ENCODE data around the gene POLN. TPM values are rescaled to one million over a fixed set of nuclear protein-coding genes. Genes with fewer than 3 reads are reported as not detected.

POLN gene
- total RNA-seq, 1 experiment from 2014 or later = 3.5 TPM

GRCh38 chr4:2077537-2078460 lies 164.1 kb downstream of the POLN start:
- ATAC-seq = no peak
- TF ChIP-seq ZNF532 (CRISPR knock-in tag; IDR thresholded peaks at IDR 0.05; ENCODE audit: borderline replicate concordance) = no peak
- TF ChIP-seq IRF1 (CRISPR knock-in tag; IDR thresholded peaks at IDR 0.05) = no peak
- no peak for TF ChIP-seq ZNF219 (CRISPR knock-in tag; IDR thresholded peaks at IDR 0.05; ENCODE audit: borderline replicate concordance)
- no peak for TF ChIP-seq FOXK1 (CRISPR knock-in tag; IDR thresholded peaks at IDR 0.05)
- TF ChIP-seq ZNF425 (CRISPR knock-in tag; conservative IDR thresholded peaks at IDR 0.05) = no peak
- no peak for TF ChIP-seq ERG (CRISPR knock-in tag; IDR thresholded peaks at IDR 0.05)
- TF ChIP-seq AFF4 (CRISPR knock-in tag; IDR thresholded peaks at IDR 0.05; ENCODE audit: borderline replicate concordance) = no peak
- TF ChIP-seq PRRX2 (CRISPR knock-in tag; IDR thresholded peaks at IDR 0.05) = no peak
- no peak for TF ChIP-seq SP1 (CRISPR knock-in tag; conservative IDR thresholded peaks at IDR 0.05)
- no peak for TF ChIP-seq MLX (CRISPR knock-in tag; IDR thresholded peaks at IDR 0.05)
- no peak for TF ChIP-seq PREB (CRISPR knock-in tag; IDR thresholded peaks at IDR 0.05; ENCODE audit: borderline replicate concordance)
- TF ChIP-seq ETV6 (CRISPR knock-in tag; IDR thresholded peaks at IDR 0.05) = no peak
- TF ChIP-seq PRDM15 (CRISPR knock-in tag; IDR thresholded peaks at IDR 0.05) = no peak
- TF ChIP-seq TCF7 (CRISPR knock-in tag; IDR thresholded peaks at IDR 0.05; ENCODE audit: low read depth) = no peak
- no peak for TF ChIP-seq SMAD3 (CRISPR knock-in tag; IDR thresholded peaks at IDR 0.05; ENCODE audit: borderline replicate concordance)

More at GRCh38 chr4:2077537-2078460, 164.1 kb downstream of the POLN start:
- CTCF ChIA-PET = no interaction called here
- Mint-ChIP-seq H3K9me3 (no peaks in the 10 kb centered on the region), H3K4me3 (no peak overlapping the region), H3K27me3 (ENCODE audit: low read depth) (no peaks in the 10 kb centered on the region), H3K36me3 (no peaks in the 10 kb centered on the region), H3K4me1 (no peaks in the 10 kb centered on the region), H3K27ac (no peak overlapping the region)
- DNase-seq (ENCODE audit: low spot score) = no peak
- POLR2A ChIA-PET = interaction anchor here (0.7 kb wide), 1 partner anchor 64 kb away, joined by 3 read pairs; no protein-coding TSS in a partner anchor

Measured in WTC11 (cell line).